Measurements from ENCODE around the gene ZDHHC14.

Gene ZDHHC14

DNA sequence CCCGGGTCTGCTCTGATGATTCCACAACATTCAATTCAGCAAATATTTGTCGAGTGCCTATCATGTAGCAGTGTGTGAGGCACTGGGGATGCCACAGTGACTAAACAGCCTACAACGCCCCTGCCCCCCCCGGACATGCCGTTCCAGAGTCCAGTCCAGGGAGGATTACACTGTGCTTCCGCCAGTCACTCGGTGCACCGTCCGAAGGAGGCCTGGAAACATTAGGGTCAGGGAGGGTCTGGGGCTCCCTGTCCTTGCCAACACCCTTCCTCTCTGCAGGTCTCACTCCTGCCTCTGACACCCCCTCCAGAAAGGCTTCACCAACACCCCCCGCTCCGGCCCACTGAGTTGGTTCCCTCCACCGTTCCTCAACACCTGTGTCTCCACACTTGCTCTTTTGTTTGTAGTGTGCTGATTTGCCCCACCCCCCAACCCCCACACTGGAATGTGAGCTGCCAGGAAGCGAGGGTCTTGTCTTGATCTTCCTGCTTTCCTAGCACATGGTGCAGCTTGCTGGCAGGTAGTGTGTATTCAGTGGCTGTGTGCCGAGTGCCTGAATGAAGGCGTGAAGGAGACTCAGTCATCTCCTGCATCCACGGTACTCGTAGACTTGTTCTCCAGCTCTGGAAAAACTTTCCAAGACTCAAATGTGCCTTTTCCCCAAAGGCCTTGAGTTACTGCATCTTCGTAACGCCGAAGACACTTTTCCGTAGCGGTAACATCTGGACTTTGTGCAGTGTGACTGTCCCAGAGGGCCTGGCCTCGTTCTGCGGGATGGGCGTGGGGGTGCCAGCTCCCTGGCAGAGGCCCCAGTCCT, 150.4 kb downstream of the ZDHHC14 start:
- no peak for DNase-seq

DNA sequence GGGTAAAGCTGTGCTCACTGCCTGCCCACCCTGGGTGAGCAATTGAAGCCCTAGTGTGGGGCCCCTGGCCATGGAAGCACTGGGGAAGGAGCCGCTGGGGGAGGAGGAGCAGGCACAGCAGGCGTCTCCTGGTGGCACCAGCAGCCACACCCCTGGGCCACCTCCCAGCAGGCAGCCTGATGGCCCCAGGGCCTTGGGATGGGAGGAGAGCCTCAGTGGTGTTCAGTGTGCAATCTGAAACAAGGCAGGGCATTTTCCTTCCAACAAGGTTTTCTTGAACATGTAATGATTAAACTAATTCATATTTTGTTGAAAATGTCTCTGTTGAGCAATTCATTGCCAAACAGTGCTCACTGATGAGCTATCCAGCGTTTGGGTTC, 151.0 kb downstream of the ZDHHC14 start:
- DNase-seq: no peak

DNA sequence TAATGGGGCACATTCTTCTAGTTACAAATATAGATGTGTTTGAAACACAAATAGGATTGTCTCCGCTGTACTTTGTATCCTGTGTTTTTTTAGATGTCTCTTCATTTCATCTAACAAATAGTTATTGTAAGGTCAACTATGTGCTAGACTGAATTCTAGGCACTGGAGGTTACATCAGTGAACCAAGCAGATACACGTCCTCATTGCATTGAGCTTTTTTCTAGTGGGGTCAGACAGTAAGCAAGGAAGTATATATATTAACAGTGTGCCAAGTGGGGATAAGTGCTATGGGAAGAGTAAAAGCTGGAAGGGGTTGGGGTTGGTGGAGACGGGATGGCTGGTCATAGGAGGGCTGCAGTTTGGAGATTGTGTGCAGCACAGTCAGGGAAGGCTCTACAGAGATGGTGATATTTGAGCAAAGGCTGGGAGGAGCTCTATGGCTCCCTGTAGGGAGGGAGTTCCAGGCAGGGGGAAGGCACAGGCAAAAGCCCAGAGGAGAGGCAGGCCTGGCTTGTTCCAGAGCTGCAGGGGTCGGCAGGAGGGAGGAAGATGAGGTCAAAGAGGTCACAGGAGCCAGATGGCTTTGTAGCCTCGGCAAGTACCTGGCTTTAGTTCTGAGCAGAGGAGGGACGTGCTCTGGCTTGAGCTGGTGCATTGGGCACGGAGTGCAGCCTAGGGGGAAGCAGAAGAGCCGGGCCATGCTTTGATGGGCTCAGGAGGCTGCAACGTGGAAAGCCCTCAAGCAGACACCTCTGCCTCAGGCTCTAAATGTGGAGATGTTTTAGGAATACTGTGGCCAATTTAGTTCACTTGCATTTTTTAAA, 152.3 kb downstream of the ZDHHC14 start:
- no peak for DNase-seq

DNA sequence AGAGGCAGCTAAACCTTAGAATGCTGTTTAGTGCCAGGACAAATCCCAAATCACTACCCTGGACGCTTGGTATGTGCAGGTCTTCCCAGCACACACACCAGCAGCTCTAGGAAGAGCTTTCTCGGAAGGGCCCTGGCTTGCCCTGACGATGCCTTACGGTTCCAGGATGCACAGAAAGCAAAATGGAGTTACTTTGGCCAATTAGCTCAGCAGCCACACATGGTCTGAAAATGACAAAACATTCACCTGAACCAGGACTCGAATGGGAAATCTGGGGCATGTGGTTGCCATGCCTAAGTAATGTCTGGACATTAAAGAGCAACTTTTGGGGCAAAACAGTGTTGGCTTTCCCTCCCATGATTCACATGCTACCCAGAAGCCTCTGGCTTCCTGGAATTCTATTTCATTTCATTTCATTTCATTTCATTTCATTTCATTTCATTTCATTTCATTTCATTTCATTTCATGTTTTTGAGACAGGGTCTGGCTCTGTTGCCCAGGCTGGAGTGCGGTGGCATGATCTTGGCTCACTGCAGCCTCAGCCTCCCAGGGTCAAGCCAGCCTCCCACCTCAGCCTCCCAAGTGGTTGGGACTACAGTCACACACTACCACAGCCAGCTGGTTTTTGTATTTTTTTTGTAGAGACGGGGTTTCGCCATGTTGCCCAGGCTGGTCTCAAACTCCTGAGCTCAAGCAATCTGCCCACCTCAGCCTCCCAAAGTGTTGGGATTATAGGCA, 153.3 kb downstream of the ZDHHC14 start:
- DNase-seq: no peak

DNA sequence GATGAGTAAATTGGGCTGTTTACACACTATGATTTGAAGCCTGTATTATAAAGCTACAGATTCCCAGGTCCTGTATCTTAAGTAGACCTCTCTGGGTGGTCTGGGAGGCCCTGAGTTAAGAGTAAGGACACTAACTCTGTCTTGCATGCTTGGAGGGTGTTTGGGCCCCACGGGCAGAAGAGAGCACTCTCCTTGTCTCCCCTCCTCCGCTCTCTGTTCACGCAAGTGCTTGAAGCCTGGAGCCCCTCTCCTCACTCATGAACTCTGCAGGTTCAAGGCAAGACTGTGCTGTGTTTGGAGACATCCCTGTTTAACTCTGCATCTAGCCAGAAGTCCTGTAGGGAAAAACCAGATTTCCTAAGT, 154.0 kb downstream of the ZDHHC14 start:
- DNase-seq: no peak

DNA sequence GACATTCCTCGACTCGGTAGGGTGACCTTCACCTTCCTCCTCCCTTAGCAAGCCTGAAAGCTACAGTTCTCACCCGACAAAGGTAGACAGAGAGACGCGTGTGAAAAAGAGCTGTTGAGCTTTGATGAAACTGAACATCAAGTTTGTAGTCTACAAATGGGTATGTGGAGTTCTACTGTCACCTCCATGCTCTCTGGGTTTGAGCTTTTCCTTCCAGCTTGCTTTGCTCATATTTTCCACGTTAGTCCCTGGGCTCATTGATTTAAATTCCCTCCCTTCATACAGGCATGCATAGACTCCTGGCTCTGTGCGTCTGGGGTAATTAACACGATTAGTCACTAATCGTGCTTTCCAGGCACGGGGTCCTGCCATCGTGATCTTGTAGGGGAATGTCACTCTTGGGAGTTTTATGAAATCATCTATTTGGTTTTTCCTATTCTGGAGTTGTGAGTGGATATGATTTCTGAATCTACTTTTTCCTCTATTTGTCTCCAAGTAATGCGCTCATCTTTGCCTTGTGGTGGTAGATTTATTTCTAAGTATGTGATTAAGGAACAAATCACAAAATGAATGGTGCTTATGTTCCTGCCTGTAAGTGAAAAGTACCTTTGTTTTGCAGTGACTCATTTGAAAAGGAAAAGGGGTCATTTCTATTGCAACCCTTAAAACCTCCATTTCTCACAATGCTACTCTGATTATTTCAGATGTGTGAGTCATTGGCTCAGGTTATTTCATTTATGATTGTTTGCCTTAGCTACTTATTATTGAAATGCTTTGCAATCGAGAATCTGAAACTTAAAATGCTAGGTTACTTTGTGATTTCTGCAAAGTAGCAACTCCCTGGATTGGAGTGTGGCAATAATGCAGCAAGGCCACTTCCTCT, 154.6 kb downstream of the ZDHHC14 start:
- DNase-seq: no peak

DNA sequence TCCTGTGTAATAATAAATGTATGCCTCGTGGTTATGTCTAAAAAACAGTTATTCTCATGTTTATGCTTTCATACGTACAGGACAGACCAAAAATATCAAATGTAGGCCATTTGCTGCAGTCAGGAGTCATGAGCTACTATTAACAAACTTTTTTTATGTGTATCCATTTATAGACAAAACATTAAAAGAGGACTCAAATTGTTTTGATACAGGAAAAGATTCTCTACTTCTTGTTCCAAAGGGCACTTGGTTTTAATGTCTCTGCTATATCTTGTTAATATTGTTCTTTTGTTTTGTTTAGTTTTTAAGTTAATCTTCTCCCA, 155.2 kb downstream of the ZDHHC14 start:
- DNase-seq: no peak

DNA sequence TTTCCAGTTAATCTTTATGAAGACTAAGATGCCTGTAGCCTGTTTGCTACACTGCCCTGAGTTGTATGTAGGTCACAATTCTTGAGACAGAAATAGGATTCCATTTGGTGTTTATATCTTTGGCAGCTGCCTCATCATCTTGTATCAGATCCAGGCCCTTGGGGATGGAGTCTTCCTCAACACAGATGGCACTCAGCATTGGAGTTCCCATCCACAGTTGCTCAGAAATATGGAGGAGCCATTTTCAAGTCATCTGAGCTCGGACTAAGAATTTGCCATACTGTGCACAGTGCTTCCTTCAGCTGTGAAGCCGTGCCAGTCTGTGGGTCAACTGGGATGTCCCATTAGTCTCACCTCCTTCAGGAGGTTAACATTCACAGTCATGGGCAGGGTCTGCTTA, 156.6 kb downstream of the ZDHHC14 start:
- no peak for DNase-seq

DNA sequence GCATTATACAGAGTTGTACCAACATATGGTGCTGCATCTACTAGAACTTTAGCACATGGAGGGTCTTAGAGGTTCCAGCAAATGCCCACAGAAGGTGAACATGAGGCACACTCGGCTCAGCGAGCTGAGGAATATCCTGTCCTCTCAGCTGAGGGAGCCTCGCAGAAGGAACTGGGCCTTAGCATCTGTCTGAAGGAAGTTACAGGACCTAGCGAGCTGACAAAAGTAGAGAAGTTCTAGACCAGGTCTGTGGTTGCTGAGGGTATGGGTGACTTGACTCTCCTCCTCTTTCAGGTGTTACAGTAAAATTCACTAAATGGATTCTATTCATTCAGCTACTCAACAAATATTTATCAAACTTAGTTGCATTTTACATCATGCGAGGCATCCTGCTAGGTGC, 157.2 kb downstream of the ZDHHC14 start:
- no peak for DNase-seq

DNA sequence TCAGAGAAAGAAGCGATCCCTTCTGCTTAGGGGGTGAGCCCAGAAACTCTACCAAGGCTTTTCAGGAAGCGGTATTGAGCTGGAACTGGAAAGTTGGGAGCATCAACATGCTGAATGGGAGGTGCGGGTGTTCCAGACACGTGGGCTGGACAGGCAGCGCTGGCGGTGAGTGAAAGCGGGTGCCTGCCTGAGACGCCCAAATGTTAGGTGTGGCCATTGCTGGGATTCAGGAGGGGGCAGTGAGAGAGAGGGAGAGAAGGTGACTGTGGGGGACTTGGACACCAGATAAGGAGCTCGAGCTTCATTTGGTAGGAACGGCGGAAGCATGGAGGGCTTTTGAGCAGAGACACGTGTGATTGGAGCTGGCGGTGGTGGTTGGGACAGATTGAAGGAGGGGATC, 157.7 kb downstream of the ZDHHC14 start:
- DNase-seq: no peak

DNA sequence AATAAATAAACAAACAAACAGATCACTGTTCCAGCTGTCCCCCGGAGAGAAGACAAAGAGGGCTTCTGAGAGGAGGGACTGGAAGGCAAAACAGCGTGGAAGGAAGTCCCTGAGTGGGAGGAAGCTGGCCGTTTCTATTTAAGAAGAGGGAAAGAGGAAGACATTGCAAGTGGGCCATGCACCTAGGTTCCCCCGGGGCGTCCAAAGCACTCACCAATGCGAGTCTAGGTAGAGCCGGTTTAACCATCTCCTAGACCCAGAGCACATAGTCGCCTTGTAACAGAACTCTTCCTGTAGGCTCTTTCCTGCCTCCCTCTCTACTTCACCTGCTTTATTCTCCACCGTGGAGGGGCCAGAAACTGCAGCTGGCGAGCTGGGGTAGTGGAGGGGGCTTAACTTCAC, 158.4 kb downstream of the ZDHHC14 start:
- DNase-seq: peak in 2 of 56 donors; percentile 35 to 38

DNA sequence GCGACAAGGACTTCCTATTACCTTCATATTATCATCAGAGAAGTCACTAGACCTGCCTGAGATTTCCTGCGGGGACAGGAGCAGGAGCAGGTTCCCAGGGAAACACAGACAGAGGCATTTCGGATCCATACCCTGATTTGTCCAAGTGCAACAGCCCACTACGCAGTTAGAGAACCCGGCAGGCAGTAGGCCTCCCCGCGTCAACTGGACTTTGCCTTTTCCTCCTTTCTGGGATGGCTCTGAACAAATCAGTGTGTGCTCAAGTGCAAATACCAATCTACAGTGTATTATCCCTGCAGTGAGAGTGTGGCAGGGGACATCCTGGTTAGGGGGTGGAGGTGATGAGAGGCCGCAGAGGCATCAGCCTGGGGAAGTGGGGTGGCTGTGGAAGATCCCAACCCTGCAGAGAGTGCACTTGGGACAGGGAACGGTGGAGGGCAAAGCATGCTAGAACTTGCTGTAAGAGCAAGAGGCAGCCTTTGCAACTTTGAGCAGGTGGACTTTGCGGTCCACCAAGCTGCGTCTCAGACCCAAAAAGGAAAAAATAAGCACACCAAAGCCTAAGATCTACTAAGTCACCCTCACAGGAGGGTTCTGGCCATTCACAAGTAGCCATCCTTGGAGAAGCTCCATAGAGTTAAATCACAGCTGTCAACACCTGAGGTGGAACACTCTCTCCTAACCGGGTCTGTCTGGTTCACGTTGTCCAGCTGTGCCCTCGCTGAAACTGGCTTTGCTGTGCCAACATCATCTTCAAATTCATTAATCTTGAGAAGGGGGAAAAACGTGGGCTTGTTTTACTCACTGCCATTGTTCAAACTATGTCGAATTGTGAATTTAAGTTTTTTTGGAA, 159.1 kb downstream of the ZDHHC14 start:
- no peak for DNase-seq

DNA sequence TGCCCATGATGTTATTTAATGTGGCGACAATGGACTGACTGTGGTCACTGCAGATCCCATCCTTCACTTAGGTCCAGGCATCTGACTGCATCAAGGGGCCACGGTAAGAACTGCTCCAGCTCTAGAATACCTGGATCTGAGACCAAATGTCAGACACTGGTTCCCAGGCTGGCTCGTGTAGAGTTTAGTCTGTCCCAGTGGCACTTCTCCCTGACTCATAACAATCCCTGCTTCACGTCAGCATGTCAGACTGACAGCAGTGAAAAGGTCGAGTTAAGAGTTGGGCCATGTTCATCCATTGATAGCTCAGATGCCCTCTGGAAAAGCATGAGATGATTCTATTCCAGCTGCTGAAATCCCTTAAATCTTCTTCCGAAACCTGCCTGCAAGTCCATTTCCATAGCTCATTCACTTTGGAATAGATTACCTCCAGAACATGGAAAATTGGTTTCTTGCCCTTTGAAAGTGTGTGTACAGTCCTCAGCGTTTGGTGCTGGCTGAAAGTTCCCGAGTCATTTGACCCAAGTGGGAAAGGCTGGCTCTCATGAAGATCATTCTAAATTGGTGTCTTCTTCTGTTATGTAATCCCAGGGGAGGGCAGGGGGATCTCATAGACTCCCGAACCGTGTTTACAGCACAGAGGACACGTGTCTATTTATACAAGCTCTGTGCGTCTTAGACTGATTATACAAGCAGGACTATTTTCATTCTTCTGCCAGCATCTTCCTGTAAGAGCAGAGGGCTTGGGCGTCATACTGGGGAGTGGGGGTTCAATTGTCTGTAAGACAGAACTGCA, 160.8 kb downstream of the ZDHHC14 start:
- no peak for DNase-seq

DNA sequence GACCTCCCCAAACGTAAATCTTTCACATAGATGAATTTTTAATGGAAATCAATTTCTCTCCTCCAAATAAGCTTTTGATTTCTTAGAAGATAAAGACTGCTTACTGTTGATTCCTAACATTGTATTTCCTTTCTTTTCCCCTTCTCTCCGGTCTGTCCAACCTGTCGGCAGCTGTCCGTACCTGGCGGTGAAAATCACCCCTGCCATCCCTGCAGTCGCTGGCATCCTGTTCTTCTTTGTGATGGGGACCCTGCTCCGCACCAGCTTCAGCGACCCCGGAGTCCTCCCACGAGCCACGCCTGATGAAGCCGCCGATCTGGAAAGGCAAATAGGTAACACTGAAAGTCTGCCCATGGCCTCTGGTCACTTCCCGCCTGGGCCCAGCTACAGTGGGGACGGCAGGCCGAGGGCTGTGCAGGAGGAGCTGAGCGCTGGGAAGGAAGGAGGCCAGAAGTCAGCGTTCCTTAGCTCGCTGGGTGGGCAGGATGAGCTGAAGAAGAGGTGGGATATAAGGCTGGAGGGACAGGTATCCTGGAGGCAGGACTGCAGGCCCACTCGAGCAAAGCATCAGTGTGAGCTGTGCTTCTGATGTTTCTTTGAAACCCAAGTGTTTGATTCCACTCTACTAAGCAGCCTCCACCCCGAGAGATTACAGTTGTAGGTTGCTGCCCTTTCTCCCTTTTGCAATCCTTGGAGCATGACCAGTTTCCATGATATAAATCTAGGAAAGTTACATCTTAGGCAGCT, 161.6 kb downstream of the ZDHHC14 start:
- DNase-seq: no peak

DNA sequence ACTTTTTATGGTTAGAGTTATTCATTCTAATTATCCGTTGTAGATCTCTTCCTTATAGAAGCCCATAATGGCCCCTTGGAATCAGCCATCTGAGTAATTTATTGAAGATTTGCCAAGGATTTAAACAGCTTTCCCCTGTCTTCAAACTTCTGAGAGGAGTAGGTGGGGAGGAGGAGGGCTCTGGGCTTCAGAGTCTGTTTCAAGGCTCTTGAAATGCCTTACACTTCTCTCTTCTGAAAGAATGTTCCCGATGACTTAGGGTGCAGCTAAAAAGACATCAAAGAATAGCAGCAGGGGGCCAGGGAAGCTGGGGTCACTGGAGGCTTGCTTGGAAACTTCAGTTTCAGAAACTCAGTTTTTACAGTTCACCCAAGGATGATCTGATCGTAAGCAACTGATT, 165.3 kb downstream of the ZDHHC14 start:
- DNase-seq: no peak

DNA sequence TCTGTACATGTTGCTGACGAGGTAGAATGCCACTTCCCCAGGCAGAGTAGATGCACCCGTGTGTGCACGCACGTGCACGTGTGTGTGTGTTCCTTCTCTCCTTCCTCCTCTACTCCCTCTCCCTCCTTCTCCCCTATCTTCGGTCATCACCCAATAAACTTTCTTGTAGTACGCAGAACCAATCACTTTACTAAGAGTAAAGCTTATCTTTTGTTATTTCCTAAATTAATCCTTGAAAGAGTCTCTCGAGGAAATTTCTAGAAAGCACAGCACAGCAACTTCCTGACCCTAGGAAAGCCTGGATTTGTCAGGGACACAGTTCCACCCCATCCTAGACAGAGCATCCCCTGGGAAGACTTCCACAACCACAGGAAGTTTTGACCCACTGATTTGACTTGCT, 166.1 kb downstream of the ZDHHC14 start:
- DNase-seq: no peak

DNA sequence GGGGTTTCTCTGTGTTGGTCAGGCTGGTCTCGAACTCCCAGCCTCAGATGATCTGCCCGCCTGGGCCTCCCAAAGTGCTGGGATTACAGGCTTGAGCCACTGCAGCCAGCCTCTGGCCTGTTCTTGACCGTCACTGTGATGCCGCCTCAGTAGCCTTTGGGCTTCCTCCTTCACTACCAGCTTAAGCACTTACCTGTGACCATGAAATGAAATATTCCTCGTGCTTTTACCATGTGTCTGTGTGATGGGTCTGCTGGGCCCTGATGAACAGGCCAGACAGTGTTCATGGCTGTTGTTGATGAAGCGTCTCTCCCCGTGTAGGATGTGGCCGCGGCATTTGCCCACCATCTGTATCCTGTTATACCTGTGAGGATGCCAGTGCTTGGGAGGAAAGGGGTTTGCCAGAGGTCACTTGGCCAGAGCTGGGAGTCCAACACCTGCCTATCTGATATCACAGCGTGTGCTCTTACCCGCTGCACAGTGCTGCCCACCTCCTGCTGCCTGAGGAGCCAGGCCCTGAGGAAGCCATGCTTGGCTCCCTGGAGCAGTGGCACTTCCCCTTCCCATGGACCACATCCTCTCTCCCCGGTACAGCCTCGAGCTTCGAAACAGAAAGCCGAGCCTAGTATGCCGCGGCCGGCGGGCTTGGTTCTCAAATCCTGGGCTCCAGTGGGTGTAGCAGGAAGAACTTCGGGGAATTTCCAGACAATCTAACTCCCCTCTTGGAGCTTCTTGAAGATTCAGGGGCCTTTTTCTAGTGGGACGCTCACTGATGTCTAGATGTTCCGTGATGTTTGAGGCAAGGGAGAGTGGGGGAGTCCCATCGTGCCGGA, 167.9 kb downstream of the ZDHHC14 start:
- DNase-seq: peak in 2 of 56 donors; percentile 15 to 27

DNA sequence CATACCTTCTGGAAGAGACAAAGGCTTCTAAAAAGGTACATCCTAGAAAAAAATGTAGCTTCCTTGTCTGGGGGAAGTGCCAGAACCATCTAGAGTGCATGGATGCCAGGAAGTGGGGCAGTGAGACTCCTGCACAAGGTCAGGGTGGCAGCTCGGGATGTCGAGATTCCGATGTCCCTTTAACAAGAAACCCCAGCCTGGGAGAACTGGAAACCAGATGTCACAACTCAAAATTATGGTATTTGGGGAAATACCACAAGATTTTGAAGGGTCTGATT, 168.4 kb downstream of the ZDHHC14 start:
- DNase-seq: no peak
